Measurements from ENCODE around the gene PLD1.

- TF ChIP-seq CTCF (IDR thresholded peaks at IDR 0.05) (no peak), POLR2A (IDR thresholded peaks at IDR 0.05) (no peak)
These were observed 27.7 kb downstream of the PLD1 start for GRCh38 chr3:171782617-171783016.
